ELF-1 (cell line): ENCODE measurements around the gene FHOD1.

Experiments
- DNase-seq: peaks from one replicate; pipeline ENCODE4 v3.0.0-alpha.2; 2016; ENCODE audit warnings: low read depth, low spot score

The FHOD1 gene

GRCh38 chr16:67250045-67250327, 2.7 kb upstream of the FHOD1 start:
- no peak for DNase-seq

DNA sequence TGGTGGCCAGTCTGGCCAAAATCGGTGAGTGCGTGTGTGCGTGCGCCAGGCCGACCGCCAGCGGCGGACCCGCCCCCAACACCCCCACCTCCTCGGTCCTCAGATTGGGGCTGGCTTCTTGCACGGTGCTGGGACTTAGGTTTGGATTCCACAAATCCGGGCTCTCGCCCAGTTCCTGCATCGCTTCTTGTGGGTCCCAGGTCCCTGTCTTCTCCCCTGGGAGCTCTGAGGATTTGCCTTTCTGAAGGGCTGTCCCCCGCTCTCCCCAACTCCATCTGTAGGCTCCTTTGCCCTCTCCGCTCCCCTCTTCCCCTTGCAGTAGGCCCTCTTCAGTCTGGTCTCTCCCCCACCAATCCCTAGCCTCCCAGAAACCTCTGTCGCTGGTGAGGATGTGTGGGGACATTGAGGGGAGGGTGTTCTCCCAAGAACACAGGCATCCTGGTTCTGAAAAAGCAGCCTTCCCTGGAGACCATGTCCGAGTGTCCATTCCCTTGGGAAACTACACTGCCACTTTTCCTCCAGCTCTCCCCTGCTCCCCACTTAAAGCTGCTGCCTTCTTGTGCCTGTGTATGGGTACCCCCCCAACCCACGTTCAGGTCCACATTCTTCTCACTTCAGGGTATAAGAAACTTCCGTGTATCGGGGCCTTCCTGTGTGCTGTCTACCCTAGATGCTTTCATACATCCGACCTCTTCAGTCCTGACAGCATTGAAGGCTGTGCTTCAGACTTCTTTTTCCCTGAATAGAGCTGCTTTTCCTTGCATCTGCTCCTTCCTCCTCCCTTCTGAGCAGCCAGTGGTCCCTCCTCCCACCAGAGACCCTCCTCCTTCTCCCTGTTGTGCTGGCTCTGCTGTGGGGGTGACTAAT, 2.1 kb upstream of the FHOD1 start:
- DNase-seq: no peak

- no peak for DNase-seq
These were observed 1.3 kb upstream of the FHOD1 start, which contains the start of gene SLC9A5 for GRCh38 chr16:67248401-67249177. TSS of gene SLC9A5 (plus strand) at chr16:67248979. CDS start at chr16:67249015, 36 bp downstream.

GRCh38 chr16:67248073-67248400, 756 bp upstream of the FHOD1 start:
- no peak for DNase-seq

- peak; percentile 87 for DNase-seq
These were observed 507 bp downstream of the FHOD1 start for GRCh38 chr16:67246756-67247191.

- DNase-seq: peak; percentile 93
These were observed 1.1 kb downstream of the FHOD1 start for GRCh38 chr16:67246081-67246755.

DNA sequence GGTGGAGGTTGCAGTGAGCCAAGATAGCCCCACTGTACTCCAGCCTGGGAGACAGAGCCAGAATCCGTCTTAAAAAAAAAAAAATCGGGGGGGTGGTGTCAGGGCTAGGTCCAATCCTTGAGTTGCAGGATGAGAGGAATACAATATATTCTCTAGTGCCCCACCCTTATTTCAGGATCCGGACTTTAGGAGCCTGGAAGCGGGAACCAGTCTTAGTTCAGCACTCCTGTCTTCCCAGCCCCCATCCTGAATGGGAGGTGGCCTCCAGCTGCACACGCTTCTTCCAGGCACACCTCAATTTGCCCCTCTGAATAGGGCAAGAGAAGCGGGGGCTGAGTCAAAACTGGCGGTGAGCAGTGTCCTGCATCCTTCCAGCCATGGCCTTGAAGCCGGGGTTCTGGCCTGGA, 1.6 kb downstream of the FHOD1 start:
- DNase-seq: no peak

- DNase-seq: no peak
These were observed 2.1 kb downstream of the FHOD1 start for GRCh38 chr16:67245186-67245585.

DNA sequence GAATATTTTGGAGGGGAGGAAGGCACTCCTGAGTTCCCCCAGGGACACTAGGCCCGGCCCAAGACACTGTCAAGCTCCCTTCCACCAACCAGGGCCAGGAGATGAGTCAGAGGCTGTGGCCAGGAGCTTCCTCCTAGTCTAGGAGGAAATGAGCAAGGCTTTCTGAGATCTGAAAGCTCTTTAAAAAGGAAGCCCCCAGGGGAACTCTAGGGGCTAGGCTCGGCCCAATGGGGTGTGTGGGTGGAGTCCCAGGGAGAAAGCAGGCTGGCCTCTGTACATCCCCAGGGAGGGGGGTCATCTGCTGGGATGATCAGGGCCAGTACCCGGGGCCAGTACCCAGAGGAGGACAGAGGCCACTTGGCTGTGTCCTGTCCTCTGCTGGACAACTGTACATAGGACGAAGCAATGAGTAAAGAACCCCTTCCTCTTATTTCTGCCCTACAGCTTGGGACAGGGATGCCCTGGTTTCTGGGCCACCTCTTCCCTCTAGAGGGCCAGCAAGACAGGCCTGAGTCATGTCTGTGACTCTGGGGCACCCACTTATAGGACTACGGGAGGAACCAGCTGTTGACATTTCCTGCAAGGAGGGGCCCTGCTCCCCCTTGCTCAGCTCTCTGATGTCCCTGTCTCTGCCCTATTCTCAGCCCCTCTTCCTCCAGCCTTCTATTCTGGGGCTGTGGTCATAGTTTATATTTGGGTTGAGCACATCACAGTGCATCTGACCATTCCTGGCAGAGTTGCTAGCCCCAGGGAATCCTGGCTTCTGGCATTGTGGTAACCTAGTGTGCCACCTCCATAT, 2.7 kb downstream of the FHOD1 start:
- DNase-seq: peak; percentile 51

- DNase-seq: no peak
These were observed 3.8 kb downstream of the FHOD1 start for GRCh38 chr16:67243481-67243880.

GRCh38 chr16:67242138-67242730, 5.0 kb downstream of the FHOD1 start:
- DNase-seq: no peak

- peak; percentile 77 for DNase-seq
These were observed 6.0 kb downstream of the FHOD1 start for GRCh38 chr16:67241008-67241900.

DNA sequence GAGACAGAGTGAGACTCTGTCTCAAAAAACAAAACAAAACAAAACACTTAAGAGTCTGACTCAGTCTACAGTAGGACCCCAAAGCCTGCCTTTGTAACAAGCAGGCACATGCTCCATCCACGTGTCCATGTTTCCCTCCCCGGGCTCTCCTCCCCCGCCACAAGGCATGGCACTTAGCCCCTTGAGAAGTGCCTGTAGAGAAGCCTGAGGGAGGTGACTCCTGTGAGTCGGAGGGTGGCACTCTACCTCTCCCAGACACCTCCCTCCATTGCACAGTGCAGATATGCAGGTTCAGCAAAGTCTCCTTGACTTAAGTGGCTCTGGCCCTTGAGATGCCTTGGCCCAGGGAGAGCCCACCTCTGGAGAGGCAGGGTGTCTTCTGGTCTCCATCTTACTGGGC, 6.8 kb downstream of the FHOD1 start:
- DNase-seq: no peak

- DNase-seq: no peak
These were observed 8.3 kb downstream of the FHOD1 start for GRCh38 chr16:67238806-67239470.

- no peak for DNase-seq
These were observed 9.1 kb downstream of the FHOD1 start for GRCh38 chr16:67238278-67238575.

DNA sequence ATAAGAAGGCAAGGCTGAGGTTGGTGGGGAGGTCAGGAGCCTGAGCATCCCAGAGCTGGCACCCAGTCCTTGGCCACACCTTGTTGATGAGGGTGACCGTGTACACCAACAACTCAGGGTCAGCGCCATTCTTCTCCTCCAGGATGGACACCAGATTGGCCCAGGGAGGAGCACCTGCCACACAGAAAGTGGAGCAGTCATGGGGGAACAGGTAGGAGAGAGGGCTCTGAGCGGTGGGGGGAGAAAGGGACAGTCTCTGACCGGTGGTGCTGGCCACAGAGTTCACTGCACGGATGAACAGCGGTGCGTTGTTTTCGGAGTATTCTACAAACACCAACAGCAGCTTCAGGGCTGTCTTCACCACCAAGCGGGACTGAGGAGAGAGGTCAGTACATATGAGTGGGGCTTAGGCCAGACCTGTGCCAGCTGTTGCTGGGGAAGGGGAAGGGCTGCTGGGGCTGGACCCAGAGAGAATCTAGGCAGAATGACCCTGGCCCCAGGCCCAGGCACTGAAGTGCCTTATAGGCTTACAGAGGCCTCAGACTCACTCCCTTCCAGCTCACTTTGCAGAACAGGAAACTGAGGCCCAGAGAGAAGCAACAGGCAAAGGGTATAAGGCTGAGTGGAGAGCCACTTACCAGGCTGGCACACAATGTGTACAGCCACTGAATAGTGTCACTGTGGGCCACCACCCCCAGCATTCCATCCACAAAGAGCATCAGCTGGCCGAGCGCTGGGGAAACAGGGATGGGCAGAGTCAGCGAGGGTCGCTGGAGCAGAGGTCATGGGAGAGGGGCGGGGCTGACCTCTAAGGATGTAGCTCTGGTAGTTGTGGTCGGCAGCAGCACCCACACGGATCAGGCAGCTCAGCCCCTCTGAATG, 9.6 kb downstream of the FHOD1 start:
- DNase-seq: no peak

- peak; percentile 90 for DNase-seq
These were observed 10.5 kb downstream of the FHOD1 start for GRCh38 chr16:67236563-67237395.
